Endodermal cell (in vitro differentiated cells): ENCODE measurements around the gene PSMA7. TPM values are rescaled to one million over a fixed set of nuclear protein-coding genes. Genes with fewer than 3 reads are reported as not detected.
A peak's percentile ranks its signal among the peaks of the same experiment; 100 is the strongest.

Experiments used
- DNase-seq: peaks from one replicate; pipeline ENCODE4 v3.0.0-alpha.2; 2017
- H3K27ac ChIP-seq: 2 replicates; pipeline ENCODE4 v1.5.1; 2013; ENCODE audit warnings: mild to moderate bottlenecking, low read depth, low read length, moderate library complexity
- H3K27me3 ChIP-seq: 2 replicates; pipeline ENCODE4 v1.6.1; 2013; ENCODE audit warnings: mild to moderate bottlenecking, low read length, moderate library complexity; ENCODE audit not compliant: insufficient read depth, control insufficient read depth, poor library complexity, severe bottlenecking
- H3K36me3 ChIP-seq: 2 replicates; pipeline ENCODE4 v1.7.0; 2013; ENCODE audit warnings: mild to moderate bottlenecking, low read length, moderate library complexity; ENCODE audit not compliant: control insufficient read depth, insufficient read depth
- H3K4me1 ChIP-seq: one replicate; pipeline ENCODE4 v1.7.0; 2013; ENCODE audit warnings: low read length; ENCODE audit not compliant: control insufficient read depth, insufficient read depth
- H3K4me3 ChIP-seq: 2 replicates; pipeline ENCODE4 v1.5.1; 2013; ENCODE audit warnings: mild to moderate bottlenecking, low read length, moderate library complexity
- H3K9ac ChIP-seq: 2 replicates; pipeline ENCODE4 v1.6.1; 2013; ENCODE audit warnings: mild to moderate bottlenecking, low read length, moderate library complexity; ENCODE audit not compliant: poor library complexity, severe bottlenecking; ENCODE audit errors: extremely low read depth
- H3K9me3 ChIP-seq: 2 replicates; pipeline ENCODE4 v1.6.1; 2013; ENCODE audit warnings: mild to moderate bottlenecking, low read length, moderate library complexity; ENCODE audit not compliant: control insufficient read depth
- H3K27ac Mint-ChIP-seq: 2 replicates; pipeline ENCODE4 v1.8.0; 2020; ENCODE audit warnings: mixed read lengths
- H3K27me3 Mint-ChIP-seq: 2 replicates; pipeline ENCODE4 v1.8.0; 2021; ENCODE audit warnings: mild to moderate bottlenecking, mixed read lengths; ENCODE audit not compliant: insufficient read depth
- H3K36me3 Mint-ChIP-seq: 2 replicates; pipeline ENCODE4 v1.8.0; 2020; ENCODE audit warnings: low read depth, mixed read lengths
- H3K4me1 Mint-ChIP-seq: 2 replicates; pipeline ENCODE4 v1.8.0; 2020; ENCODE audit warnings: mixed read lengths
- H3K4me3 Mint-ChIP-seq: 2 replicates; pipeline ENCODE4 v1.8.0; 2020; ENCODE audit warnings: mild to moderate bottlenecking, moderate library complexity, mixed read lengths
- H3K9me3 Mint-ChIP-seq: 2 replicates; pipeline ENCODE4 v1.8.0; 2020; ENCODE audit warnings: mild to moderate bottlenecking, mixed read lengths
- CTCF ChIP-seq: fragments of 200-600 bp; sonication (generic); conservative IDR thresholded peaks from 2 replicates; pipeline ENCODE4 v1.5.0; 2021; ENCODE audit warnings: antibody characterized with exemption, mild to moderate bottlenecking
- WGBS, 2 experiments: methylation state at CpG; one replicate each; pipeline versions ENCODE4 v1.1.5 to v1.1.7; 2013; ENCODE audit warnings: missing lambda C conversion rate in 2 of 2, mixed read lengths in 1 of 2; ENCODE audit not compliant: insufficient coverage in 1 of 2, insufficient read length in 1 of 2; 5-methylcytosine and 5-hydroxymethylcytosine counted together
- total RNA-seq, 2 donors: library from RNA; stranded (reverse); fragmentation: NEBNext Ultra II Directional in 1 of 2; extraction: Animal tissue kit (Norgen Biotek cat#: 25700) in 1 of 2; gene quantifications; 2 replicates in 1 of 2; 3 replicates in 1 of 2; pipeline ENCODE4 v1.2.1, GENCODE V29; 2021

The PSMA7 gene
- total RNA-seq, 2 donors from 2014 or later, result 279 to 280 TPM

GRCh38 chr20:62174870-62175624, 31.9 kb upstream of the PSMA7 start:
- 94 to 97% methylated on average over 14 to 26 of the region's 26 CpGs for WGBS, 2 experiments
- Mint-ChIP-seq H3K4me1 (no peaks in the 10 kb centered on the region), H3K36me3 (peaks cover 29% of the 10 kb centered on the region), H3K27ac (peak overlapping the region; percentile 52), H3K9me3 (no peaks in the 10 kb centered on the region), H3K27me3 (no peaks in the 10 kb centered on the region), H3K4me3 (no peak overlapping the region)
- Histone ChIP-seq H3K36me3 (peaks cover 24% of the 10 kb centered on the region), H3K9ac (no peak overlapping the region), H3K4me3 (no peak overlapping the region), H3K9me3 (no peaks in the 10 kb centered on the region), H3K4me1 (no peaks in the 10 kb centered on the region), H3K27ac (no peak overlapping the region), H3K27me3 (no peaks in the 10 kb centered on the region)
- no peak for TF ChIP-seq CTCF
- DNase-seq, result no peak

- WGBS, 2 experiments, result 92 to 96% methylated on average over 28 of the region's 28 CpGs
- Mint-ChIP-seq H3K36me3 (peaks cover 34% of the 10 kb centered on the region), H3K4me3 (no peak overlapping the region), H3K4me1 (no peaks in the 10 kb centered on the region), H3K27me3 (no peaks in the 10 kb centered on the region), H3K9me3 (no peaks in the 10 kb centered on the region), H3K27ac (peak overlapping the region; percentile 53)
- no peak overlapping the region for H3K27ac ChIP-seq
- H3K9ac ChIP-seq, result no peak overlapping the region
- H3K27me3 ChIP-seq, result no peaks in the 10 kb centered on the region
- TF ChIP-seq CTCF, result no peak
- DNase-seq, result no peak
- no peaks in the 10 kb centered on the region for H3K9me3 ChIP-seq
- H3K4me3 ChIP-seq, result no peak overlapping the region
- H3K36me3 ChIP-seq, result peaks cover 20% of the 10 kb centered on the region
- H3K4me1 ChIP-seq, result no peaks in the 10 kb centered on the region
These were observed 31.0 kb upstream of the PSMA7 start for GRCh38 chr20:62174021-62174804.

GRCh38 chr20:62172666-62173065, 29.5 kb upstream of the PSMA7 start:
- Histone ChIP-seq H3K4me1 (no peaks in the 10 kb centered on the region), H3K9me3 (no peaks in the 10 kb centered on the region), H3K36me3 (peaks cover 25% of the 10 kb centered on the region), H3K4me3 (no peak overlapping the region), H3K27ac (no peak overlapping the region), H3K27me3 (no peaks in the 10 kb centered on the region), H3K9ac (no peak overlapping the region)
- Mint-ChIP-seq H3K9me3 (no peaks in the 10 kb centered on the region), H3K4me3 (no peak overlapping the region), H3K36me3 (peaks cover 42% of the 10 kb centered on the region), H3K4me1 (no peaks in the 10 kb centered on the region), H3K27me3 (no peaks in the 10 kb centered on the region), H3K27ac (no peak overlapping the region)
- no peak for DNase-seq
- TF ChIP-seq CTCF, result no peak
- WGBS, 2 experiments, result 93 to 96% methylated on average over 11 to 18 of the region's 18 CpGs
